HepG2 (cell line): ENCODE measurements around the gene SMO. TPM values are rescaled to one million over a fixed set of nuclear protein-coding genes. Genes with fewer than 3 reads are reported as not detected.

Experiments used
- ASH2L ChIP-seq: fragments of 300-600, 200-600 bp; sonication (generic); IDR thresholded peaks from 2 replicates; pipeline ENCODE4 v1.7.0; 2017; ENCODE audit warnings: low read depth, mild to moderate bottlenecking, moderate library complexity, mixed read lengths, low read length; ENCODE audit not compliant: insufficient read length
- GATAD2A ChIP-seq: IDR thresholded peaks from 2 replicates; pipeline ENCODE4 v1.6.1; 2016
- HDAC2 ChIP-seq: sonication (generic); formaldehyde crosslinking; IDR thresholded peaks from 2 replicates; pipeline ENCODE4 v1.4.0; 2020; ENCODE audit warnings: missing genetic modification reagents
- HNRNPLL ChIP-seq: fragments of 200-400 bp; formaldehyde crosslinking; IDR thresholded peaks from 2 replicates; pipeline ENCODE4 v1.6.1; 2017; ENCODE audit warnings: mild to moderate bottlenecking, low read depth, low read length; ENCODE audit not compliant: poor library complexity, severe bottlenecking
- HOXA7 ChIP-seq: sonication (generic); formaldehyde crosslinking; IDR thresholded peaks from 2 replicates; pipeline ENCODE4 v1.8.1; 2022; ENCODE audit warnings: mild to moderate bottlenecking, missing genetic modification reagents, moderate library complexity
- MLLT10 ChIP-seq: sonication (generic); formaldehyde crosslinking; IDR thresholded peaks from 2 replicates; pipeline ENCODE4 v1.4.0; 2020; ENCODE audit warnings: missing genetic modification reagents
- NBN ChIP-seq: fragments of 450-650 bp; conservative IDR thresholded peaks from 2 replicates; pipeline ENCODE4 v1.6.1; 2017
- NCOA1 ChIP-seq: sonication (generic); formaldehyde crosslinking; IDR thresholded peaks from 2 replicates; pipeline ENCODE4 v1.9.0; 2021; ENCODE audit warnings: missing genetic modification reagents
- NONO ChIP-seq, 2 experiments: fragments of 450-650 bp in 1 of 2; sonication (generic) in 1 of 2; formaldehyde crosslinking in 1 of 2; IDR thresholded peaks in 1 of 2; conservative IDR thresholded peaks in 1 of 2; 2 replicates each; pipeline versions ENCODE4 v1.6.1 to v1.8.0; 2017 to 2022; ENCODE audit warnings: mild to moderate bottlenecking in 1 of 2, missing genetic modification reagents in 1 of 2, moderate library complexity in 1 of 2
- SAFB2 ChIP-seq: sonication (generic); formaldehyde crosslinking; IDR thresholded peaks from 2 replicates; pipeline ENCODE4 v1.5.1; 2020; ENCODE audit warnings: missing genetic modification reagents, low read depth, mild to moderate bottlenecking, borderline replicate concordance
- SALL1 ChIP-seq: sonication (generic); formaldehyde crosslinking; IDR thresholded peaks from 2 replicates; pipeline ENCODE4 v1.8.0; 2022; ENCODE audit warnings: mild to moderate bottlenecking, missing genetic modification reagents
- SKI ChIP-seq: fragments of 450-650 bp; IDR thresholded peaks from one replicate; pipeline ENCODE4 v1.6.1; 2018; ENCODE audit warnings: mild to moderate bottlenecking; ENCODE audit not compliant: partially characterized antibody
- SMAD3 ChIP-seq: sonication (generic); formaldehyde crosslinking; IDR thresholded peaks from 2 replicates; pipeline ENCODE4 v1.4.0; 2020; ENCODE audit warnings: missing genetic modification reagents
- SNAI1 ChIP-seq: sonication (generic); formaldehyde crosslinking; IDR thresholded peaks from 2 replicates; pipeline ENCODE4 v1.5.0; 2020; ENCODE audit warnings: mild to moderate bottlenecking, missing genetic modification reagents, borderline replicate concordance
- SRY ChIP-seq: sonication (generic); formaldehyde crosslinking; IDR thresholded peaks from 2 replicates; pipeline ENCODE4 v1.8.0; 2022; ENCODE audit warnings: mild to moderate bottlenecking, missing genetic modification reagents
- ZNF234 ChIP-seq: sonication (generic); formaldehyde crosslinking; conservative IDR thresholded peaks from 2 replicates; pipeline ENCODE4 v1.5.1; 2020; ENCODE audit warnings: mild to moderate bottlenecking, missing genetic modification reagents
- ZNF737 ChIP-seq: sonication (generic); formaldehyde crosslinking; IDR thresholded peaks from 2 replicates; pipeline ENCODE4 v1.5.0; 2020; ENCODE audit warnings: missing genetic modification reagents, mild to moderate bottlenecking, borderline replicate concordance
- ZNF776 ChIP-seq: sonication (generic); formaldehyde crosslinking; IDR thresholded peaks from 2 replicates; pipeline ENCODE4 v1.4.0; 2020; ENCODE audit warnings: mild to moderate bottlenecking, missing genetic modification reagents
- polyA plus RNA-seq, 8 experiments: library from polyadenylated mRNA; depleted of rRNA in 3 of 8; stranded (reverse) in 7 of 8; unstranded in 1 of 8; fragments of >200 nt; fragmentation: Illumina TruSeq in 4 of 8; extraction: Trizol in 4 of 8; gene quantifications; 2 replicates each; pipeline versions ENCODE4 v1.2.1 to v1.2.3, GENCODE V29; 2011 to 2016; ENCODE audit warnings: low read depth in 4 of 8, missing spikeins in 1 of 8, mixed read lengths in 1 of 8; ENCODE audit not compliant: insufficient read depth in 1 of 8
- total RNA-seq, 5 experiments: library from RNA; depleted of rRNA; stranded (reverse); fragments of >200 nt; fragmentation: Illumina TruSeq; extraction: Trizol; gene quantifications; 2 replicates each; pipeline ENCODE4 v1.2.3, GENCODE V29; 2016; ENCODE audit warnings: low read depth in 1 of 5
- TF ChIP-seq, protein P1 (sequence below): IDR thresholded peaks from 2 replicates; pipeline ENCODE4 v1.6.1; 2016
- TF ChIP-seq, protein P2 (sequence below): sonication (generic); formaldehyde crosslinking; IDR thresholded peaks from 2 replicates; pipeline ENCODE4 v1.5.0; 2020; ENCODE audit warnings: mild to moderate bottlenecking, missing genetic modification reagents
- TF ChIP-seq, protein P3 (sequence below): sonication (generic); formaldehyde crosslinking; IDR thresholded peaks from 2 replicates; pipeline ENCODE4 v1.4.0; 2020; ENCODE audit warnings: missing genetic modification reagents, borderline replicate concordance

Gene SMO
- total and polyA plus RNA-seq, 2 of the 13 experiments (the other 11 are each of a cell fraction or from before 2014, with no cell fraction given) = 23.8 to 32.3 TPM

DNA sequence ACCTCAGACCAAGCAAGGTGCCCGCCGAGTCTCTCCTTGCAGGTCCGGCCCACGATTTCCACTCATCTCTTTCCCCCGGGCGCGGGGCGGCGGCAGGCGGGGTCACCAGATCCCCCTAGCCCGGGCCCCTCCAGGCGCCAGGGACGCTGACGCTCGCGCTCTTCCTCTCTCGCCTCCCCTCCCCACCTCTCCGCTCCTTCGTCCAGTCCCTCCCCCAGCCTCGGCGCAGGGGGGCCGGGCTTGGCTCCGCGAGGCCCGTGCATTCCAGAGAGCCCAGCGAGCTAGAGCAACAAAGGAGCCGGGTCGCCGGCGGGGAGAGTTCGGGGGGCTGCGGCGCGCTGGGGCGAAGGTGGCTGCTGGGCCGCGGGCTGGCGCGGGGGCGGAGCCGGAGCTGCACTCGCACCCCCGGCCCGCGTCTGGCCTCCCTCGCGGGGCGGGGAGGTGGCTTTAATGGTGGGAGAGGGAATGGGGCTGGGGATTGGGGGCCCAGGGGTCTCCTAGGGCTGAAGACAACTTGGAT, at the start of gene SMO (continued):
- TF ChIP-seq NCOA1 (no peak), SALL1 (CRISPR knock-in tag) (peak; percentile 78), MLLT10 (CRISPR knock-in tag) (no peak), SKI (no peak), NONO (IDR thresholded peaks at IDR 0.05) (no peak), NONO (CRISPR knock-in tag; conservative IDR thresholded peaks at IDR 0.05) (peak; percentile 77), HOXA7 (CRISPR knock-in tag) (no peak), ASH2L (peak; percentile 49), SNAI1 (CRISPR knock-in tag) (no peak), SAFB2 (CRISPR knock-in tag) (no peak), ZNF234 (CRISPR knock-in tag) (0 out of 2 replicates have a peak, but pooled peaks have one; percentile 42), ZNF776 (CRISPR knock-in tag) (no peak), SMAD3 (CRISPR knock-in tag) (0 out of 2 replicates have a peak, but pooled peaks have one; percentile 47), NBN (no peak), SRY (CRISPR knock-in tag) (peak; percentile 27; the same call in 1 of the 2 replicates), GATAD2A (CRISPR knock-in tag) (peak; percentile 60; the same call in 1 of the 2 replicates), HDAC2 (no peak), HNRNPLL (peak; percentile 44), ZNF737 (CRISPR knock-in tag) (no peak)
- TF ChIP-seq, protein P1, sequence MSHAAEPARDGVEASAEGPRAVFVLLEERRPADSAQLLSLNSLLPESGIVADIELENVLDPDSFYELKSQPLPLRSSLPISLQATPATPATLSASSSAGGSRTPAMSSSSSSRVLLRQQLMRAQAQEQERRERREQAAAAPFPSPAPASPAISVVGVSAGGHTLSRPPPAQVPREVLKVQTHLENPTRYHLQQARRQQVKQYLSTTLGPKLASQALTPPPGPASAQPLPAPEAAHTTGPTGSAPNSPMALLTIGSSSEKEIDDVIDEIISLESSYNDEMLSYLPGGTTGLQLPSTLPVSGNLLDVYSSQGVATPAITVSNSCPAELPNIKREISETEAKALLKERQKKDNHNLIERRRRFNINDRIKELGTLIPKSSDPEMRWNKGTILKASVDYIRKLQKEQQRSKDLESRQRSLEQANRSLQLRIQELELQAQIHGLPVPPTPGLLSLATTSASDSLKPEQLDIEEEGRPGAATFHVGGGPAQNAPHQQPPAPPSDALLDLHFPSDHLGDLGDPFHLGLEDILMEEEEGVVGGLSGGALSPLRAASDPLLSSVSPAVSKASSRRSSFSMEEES = no peak
- TF ChIP-seq, protein P2, sequence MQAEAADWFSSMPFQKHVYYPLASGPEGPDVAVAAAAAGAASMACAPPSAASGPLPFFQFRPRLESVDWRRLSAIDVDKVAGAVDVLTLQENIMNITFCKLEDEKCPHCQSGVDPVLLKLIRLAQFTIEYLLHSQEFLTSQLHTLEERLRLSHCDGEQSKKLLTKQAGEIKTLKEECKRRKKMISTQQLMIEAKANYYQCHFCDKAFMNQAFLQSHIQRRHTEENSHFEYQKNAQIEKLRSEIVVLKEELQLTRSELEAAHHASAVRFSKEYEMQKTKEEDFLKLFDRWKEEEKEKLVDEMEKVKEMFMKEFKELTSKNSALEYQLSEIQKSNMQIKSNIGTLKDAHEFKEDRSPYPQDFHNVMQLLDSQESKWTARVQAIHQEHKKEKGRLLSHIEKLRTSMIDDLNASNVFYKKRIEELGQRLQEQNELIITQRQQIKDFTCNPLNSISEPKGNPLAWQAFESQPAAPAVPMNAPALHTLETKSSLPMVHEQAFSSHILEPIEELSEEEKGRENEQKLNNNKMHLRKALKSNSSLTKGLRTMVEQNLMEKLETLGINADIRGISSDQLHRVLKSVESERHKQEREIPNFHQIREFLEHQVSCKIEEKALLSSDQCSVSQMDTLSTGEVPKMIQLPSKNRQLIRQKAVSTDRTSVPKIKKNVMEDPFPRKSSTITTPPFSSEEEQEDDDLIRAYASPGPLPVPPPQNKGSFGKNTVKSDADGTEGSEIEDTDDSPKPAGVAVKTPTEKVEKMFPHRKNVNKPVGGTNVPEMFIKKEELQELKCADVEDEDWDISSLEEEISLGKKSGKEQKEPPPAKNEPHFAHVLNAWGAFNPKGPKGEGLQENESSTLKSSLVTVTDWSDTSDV = no peak
- TF ChIP-seq, protein P3, sequence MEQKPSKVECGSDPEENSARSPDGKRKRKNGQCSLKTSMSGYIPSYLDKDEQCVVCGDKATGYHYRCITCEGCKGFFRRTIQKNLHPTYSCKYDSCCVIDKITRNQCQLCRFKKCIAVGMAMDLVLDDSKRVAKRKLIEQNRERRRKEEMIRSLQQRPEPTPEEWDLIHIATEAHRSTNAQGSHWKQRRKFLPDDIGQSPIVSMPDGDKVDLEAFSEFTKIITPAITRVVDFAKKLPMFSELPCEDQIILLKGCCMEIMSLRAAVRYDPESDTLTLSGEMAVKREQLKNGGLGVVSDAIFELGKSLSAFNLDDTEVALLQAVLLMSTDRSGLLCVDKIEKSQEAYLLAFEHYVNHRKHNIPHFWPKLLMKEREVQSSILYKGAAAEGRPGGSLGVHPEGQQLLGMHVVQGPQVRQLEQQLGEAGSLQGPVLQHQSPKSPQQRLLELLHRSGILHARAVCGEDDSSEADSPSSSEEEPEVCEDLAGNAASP (CRISPR knock-in tag) = 0 out of 2 replicates have a peak, but pooled peaks have one; percentile 45
